Mucosa of descending colon (tissue), 3 donors: ENCODE results near the gene COL6A2. TPM values are rescaled to one million over a fixed set of nuclear protein-coding genes. Genes with fewer than 3 reads are reported as not detected.
"Not testable (repeated sequence)": the region's sequence is repeated elsewhere in the genome, so short reads cannot be mapped to it uniquely, and the experiment has no call there.

ENCODE experiments used
- ATAC-seq: fragments of 200-7000 bp; cut with Tn5 transposase; one replicate; pipeline ENCODE4 v1.9.1; 2020; ENCODE audit warnings: mild to moderate bottlenecking, moderate library complexity
- DNase-seq, 3 donors: peaks; one replicate each; pipeline ENCODE4 v3.0.0-alpha.2; 2020
- H3K36me3 ChIP-seq: fragments of 200-600 bp; one replicate; pipeline ENCODE4 v1.8.0; 2021; ENCODE audit warnings: low read depth, mild to moderate bottlenecking
- H3K4me1 ChIP-seq: fragments of 200-600 bp; one replicate; pipeline ENCODE4 v1.8.0; 2021; ENCODE audit warnings: low read depth, mild to moderate bottlenecking
- H3K4me3 ChIP-seq: fragments of 200-600 bp; one replicate; pipeline ENCODE4 v1.8.0; 2021; ENCODE audit warnings: mild to moderate bottlenecking
- H3K9me3 ChIP-seq: fragments of 200-600 bp; one replicate; pipeline ENCODE4 v1.8.0; 2021; ENCODE audit warnings: mild to moderate bottlenecking
- intact Hi-C, 2 donors: fragments of 100-400 bp; cut with DNase I in 1 of 2; cut with micrococcal nuclease in 1 of 2; formaldehyde crosslinking; loops; one replicate each; pipeline versions ENCODE4 v1.11.0 to v1.11.1; 2022; cut with DNase I, micrococcal nuclease
- total RNA-seq, 3 donors: library from RNA; stranded (reverse); fragmentation: NEBNext Ultra II Directional in 2 of 3; extraction: Animal tissue kit (Norgen Biotek cat#: 25700) in 2 of 3; gene quantifications; one replicate each; pipeline versions ENCODE4 v1.2.1 to v1.2.4, GENCODE V29; 2021 to 2023
- TF ChIP-seq, protein P1 (sequence below): fragments of 200-600 bp; IDR thresholded peaks from one replicate; pipeline ENCODE4 v1.8.0; 2022; ENCODE audit warnings: antibody characterized with exemption, mild to moderate bottlenecking
- donor health status: DM: no; HTN: no; CAD: no; lungs with moderate emphysema.
- donor health status: DM: no; HTN: no; CAD: no.
- donor health status: DM: no; HTN: yes; CAD: no.

COL6A2 gene
- total RNA-seq, 3 donors from 2014 or later, result 65.1 to 858 (median 191) TPM

DNA sequence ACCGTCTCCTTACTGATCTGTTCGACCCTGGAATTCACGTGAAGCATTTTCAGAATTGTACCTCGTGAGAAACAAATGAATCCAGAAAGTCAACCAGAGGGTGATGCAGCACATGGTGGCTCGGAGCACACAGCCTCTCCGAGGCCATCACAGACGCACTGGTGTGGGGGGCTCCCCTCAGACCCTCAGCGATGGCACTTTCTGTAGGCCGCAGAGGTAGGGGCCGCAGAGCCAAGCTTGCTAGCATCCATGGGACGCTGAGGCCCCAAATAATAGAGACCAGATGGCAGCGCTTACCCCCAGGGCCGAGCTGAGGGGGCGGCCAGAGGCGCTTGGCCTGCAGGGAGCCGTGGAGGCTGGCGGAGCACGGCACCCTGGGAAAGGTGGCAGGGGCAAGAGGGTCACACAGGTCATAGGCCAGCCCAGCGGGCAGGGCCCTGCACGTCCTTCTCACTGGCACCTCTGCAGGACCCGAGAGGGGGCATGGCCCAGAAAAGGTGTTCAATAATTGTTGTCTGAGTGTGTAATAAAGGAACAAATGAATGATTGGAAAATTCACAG is 28.1 kb upstream of the COL6A2 start:
- no peaks in the 10 kb centered on the region for H3K9me3 ChIP-seq
- intact Hi-C loops, result no loop called here
- ATAC-seq (no peak), DNase-seq (no peak)
- no peaks in the 10 kb centered on the region for H3K36me3 ChIP-seq
- no peaks in the 10 kb centered on the region for H3K4me1 ChIP-seq
- no peak overlapping the region for H3K4me3 ChIP-seq
- TF ChIP-seq, protein P1, sequence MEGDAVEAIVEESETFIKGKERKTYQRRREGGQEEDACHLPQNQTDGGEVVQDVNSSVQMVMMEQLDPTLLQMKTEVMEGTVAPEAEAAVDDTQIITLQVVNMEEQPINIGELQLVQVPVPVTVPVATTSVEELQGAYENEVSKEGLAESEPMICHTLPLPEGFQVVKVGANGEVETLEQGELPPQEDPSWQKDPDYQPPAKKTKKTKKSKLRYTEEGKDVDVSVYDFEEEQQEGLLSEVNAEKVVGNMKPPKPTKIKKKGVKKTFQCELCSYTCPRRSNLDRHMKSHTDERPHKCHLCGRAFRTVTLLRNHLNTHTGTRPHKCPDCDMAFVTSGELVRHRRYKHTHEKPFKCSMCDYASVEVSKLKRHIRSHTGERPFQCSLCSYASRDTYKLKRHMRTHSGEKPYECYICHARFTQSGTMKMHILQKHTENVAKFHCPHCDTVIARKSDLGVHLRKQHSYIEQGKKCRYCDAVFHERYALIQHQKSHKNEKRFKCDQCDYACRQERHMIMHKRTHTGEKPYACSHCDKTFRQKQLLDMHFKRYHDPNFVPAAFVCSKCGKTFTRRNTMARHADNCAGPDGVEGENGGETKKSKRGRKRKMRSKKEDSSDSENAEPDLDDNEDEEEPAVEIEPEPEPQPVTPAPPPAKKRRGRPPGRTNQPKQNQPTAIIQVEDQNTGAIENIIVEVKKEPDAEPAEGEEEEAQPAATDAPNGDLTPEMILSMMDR, result no peak

DNA sequence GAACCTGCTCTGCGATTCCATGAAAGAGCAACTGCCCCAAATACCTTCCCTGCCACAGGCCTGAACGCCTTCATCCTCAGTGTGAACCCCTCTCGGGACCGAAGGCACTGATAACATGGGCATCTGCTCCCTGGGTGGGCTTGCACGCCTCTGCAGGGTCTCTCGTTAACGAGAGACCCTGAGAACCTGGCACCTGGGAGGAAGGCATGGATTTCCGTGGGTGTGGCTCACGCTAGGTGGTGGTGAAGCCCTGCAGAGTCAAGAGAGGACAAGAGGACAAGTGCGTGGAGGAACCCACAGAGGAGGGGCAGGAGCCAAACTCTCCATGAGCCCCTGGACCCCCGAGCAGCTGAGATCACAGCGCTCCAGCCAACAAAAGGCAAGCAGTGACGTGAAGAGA is 26.8 kb upstream of the COL6A2 start:
- intact Hi-C loops, result no loop called here
- no peaks in the 10 kb centered on the region for H3K36me3 ChIP-seq
- ATAC-seq (no peak), DNase-seq (peak in 1 of 3 donors; percentile 7)
- H3K4me1 ChIP-seq, result no peaks in the 10 kb centered on the region
- no peaks in the 10 kb centered on the region for H3K9me3 ChIP-seq
- TF ChIP-seq, protein P1, result no peak
- H3K4me3 ChIP-seq, result no peak overlapping the region

DNA sequence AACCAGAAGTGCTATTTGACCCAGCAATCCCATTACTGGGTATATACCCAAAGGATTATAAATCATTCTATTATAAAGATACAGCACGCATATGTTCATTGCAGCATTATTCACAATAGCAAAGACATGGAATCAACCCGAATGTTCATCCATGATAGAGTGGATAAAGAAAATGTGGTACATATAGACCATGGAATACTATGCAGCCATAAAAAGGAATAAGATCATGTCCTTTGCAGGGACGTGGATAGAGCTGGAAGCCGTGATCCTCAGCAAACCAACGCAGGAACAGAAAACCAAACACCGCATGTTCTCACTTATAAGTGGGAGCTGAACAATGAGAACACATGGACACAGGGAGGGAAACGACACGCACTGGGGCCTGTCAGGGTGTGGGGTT is 21.2 kb upstream of the COL6A2 start:
- H3K9me3 ChIP-seq, ATAC-seq, intact Hi-C loops, H3K4me1 ChIP-seq, H3K36me3 ChIP-seq, H3K4me3 ChIP-seq: not testable (repeated sequence)
- peak in 1 of 3 donors; percentile 1 for DNase-seq

DNA sequence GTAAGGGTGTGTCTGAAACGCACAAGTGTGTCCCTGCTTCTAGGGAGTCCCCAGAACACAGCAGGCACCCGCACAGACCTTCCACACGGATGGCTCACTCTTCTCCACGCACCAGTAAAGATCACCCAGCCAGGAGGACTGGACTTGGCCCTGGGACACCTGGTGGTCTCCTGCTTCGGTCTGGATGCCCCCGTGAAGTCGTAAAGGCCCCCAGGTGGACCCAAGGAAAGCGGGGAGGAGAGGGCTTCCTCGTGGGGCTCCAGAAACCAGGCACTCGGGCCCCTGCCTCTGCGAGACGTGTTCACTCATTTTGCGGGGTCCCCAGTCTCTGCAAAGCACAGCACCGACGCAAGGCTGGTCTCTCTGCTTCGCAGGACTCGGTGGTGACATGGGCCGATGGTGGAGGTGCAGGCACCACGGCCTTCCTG is 20.2 kb upstream of the COL6A2 start:
- DNase-seq, result peak in 2 of 3 donors; percentile 0 to 11
- H3K9me3 ChIP-seq, result no peaks in the 10 kb centered on the region
- no peak for ATAC-seq
- TF ChIP-seq, protein P1, result no peak
- H3K4me3 ChIP-seq, result no peak overlapping the region
- no peaks in the 10 kb centered on the region for H3K4me1 ChIP-seq
- intact Hi-C loops, result no loop called here
- no peaks in the 10 kb centered on the region for H3K36me3 ChIP-seq

DNA sequence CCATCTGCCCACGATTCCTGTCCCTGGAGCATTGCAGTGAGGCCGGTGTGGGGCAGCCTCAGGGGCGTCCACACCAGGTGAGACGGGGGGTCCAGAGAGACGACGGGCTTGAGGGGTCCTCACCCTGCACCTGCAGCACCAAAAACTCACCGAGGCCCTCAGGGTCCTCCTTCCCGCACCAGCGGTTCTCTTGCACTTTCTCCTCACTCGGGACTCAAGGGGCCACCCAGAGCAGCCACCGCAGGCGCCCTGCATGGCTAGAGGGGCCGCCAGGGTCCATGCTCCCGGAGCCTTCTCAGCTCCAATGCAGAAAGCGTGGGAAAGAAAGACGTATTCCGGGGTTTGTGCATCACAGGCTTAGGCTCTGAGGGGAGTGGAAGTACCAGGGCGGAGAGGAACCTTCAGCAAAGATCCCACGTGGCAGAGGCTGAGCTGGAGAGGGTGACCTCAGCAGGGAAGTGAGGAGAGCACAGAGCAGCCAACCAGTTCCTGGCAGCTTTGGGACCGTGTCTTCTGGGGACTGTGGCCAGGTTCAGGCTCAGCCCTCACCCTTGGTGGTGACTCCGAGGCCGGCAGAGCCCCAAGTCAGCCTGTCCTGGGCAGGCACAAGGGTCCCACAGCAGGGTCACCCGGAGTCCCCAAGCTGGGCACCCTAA is 19.5 kb upstream of the COL6A2 start:
- TF ChIP-seq, protein P1, result no peak
- H3K4me3 ChIP-seq, result no peak overlapping the region
- H3K9me3 ChIP-seq, result no peaks in the 10 kb centered on the region
- intact Hi-C loops, result no loop called here
- DNase-seq (peak in 2 of 3 donors; percentile 1 to 9), ATAC-seq (peak; percentile 19)
- no peaks in the 10 kb centered on the region for H3K36me3 ChIP-seq
- H3K4me1 ChIP-seq, result no peaks in the 10 kb centered on the region

DNA sequence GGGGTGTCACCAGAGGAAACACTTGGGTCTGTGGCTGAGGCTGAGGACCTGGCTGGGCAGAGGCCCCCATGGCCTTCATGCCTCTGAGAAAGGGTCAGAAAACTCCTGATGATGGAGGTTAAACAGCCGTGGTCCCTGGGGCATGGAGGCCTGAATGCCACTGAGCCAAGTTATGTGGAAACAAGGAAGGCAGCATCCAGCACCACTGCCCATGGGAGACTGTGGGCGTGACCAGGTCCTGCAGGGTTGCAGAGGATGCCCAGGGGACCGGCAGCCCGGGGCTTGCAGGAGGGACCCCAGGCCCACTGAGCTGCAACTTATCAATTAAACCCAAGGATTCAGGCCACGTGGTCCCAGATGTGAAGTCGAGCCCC is 18.9 kb upstream of the COL6A2 start:
- ATAC-seq (no peak), DNase-seq (no peak)
- TF ChIP-seq, protein P1, result no peak

More for the DNA sequence above, 18.9 kb upstream of the COL6A2 start:
- intact Hi-C loops, result no loop called here
- Histone ChIP-seq H3K4me1 (no peaks in the 10 kb centered on the region), H3K36me3 (no peaks in the 10 kb centered on the region), H3K9me3 (no peaks in the 10 kb centered on the region), H3K4me3 (no peak overlapping the region)
